Lower leg skin (tissue), 3 donors: Measurements from ENCODE around the gene TMEM101.

Experiments used
- CTCF ChIP-seq, 3 donors: fragments of 450-650 bp; IDR thresholded peaks; one replicate each; pipeline ENCODE4 v1.5.1; 2016; ENCODE audit warnings: antibody characterized with exemption in 3 of 3, mild to moderate bottlenecking in 3 of 3, moderate library complexity in 2 of 3
- POLR2A ChIP-seq, 2 donors: fragments of 450-650 bp; IDR thresholded peaks; one replicate each; pipeline ENCODE4 v1.6.1; 2016 to 2017; ENCODE audit warnings: antibody characterized with exemption in 2 of 2, mild to moderate bottlenecking in 1 of 2, moderate library complexity in 1 of 2

DNA sequence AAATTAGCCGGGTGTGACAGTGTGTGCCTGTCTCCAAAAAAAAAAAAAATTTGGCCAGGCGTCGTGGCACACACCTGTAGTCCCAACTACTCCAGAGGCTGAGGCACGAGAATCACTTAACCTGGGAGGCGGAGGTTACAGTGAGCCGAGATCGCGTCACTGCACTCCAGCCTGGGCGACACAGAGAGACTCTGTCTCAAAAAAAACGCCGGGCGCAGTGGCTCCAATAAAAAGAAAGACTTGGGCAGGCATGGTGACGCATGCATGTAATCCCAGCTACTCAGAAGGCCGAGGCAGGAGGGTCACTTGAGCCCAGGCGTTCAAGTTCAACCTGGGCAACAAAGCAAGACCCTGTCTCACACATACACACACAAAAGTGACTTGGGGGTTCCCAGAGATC lies 48.1 kb upstream of the TMEM101 start:
- TF ChIP-seq CTCF (IDR thresholded peaks at IDR 0.05) (no peak), POLR2A (IDR thresholded peaks at IDR 0.05) (no peak)
